Gastroesophageal sphincter (tissue), 3 donors: ENCODE data around the gene TOE1.

ENCODE experiments used
- CTCF ChIP-seq, 4 experiments: fragments of 200-600 bp in 2 of 4; fragments of 450-650 bp in 2 of 4; sonication (generic) in 1 of 4; IDR thresholded peaks; one replicate each; pipeline ENCODE4 v1.5.1; 2017 to 2019; ENCODE audit warnings: antibody characterized with exemption in 4 of 4, mild to moderate bottlenecking in 2 of 4, moderate library complexity in 2 of 4
- EP300 ChIP-seq: sonication (generic); formaldehyde crosslinking; IDR thresholded peaks from one replicate; pipeline ENCODE4 v1.6.1; 2017; ENCODE audit warnings: antibody characterized with exemption, mild to moderate bottlenecking
- POLR2A ChIP-seq, 2 donors: fragments of 450-650 bp; IDR thresholded peaks; one replicate each; pipeline ENCODE4 v1.6.1; 2017; ENCODE audit warnings: antibody characterized with exemption in 2 of 2, mild to moderate bottlenecking in 2 of 2, moderate library complexity in 1 of 2
- POLR2AphosphoS5 ChIP-seq: sonication (generic); formaldehyde crosslinking; IDR thresholded peaks from one replicate; pipeline ENCODE4 v1.6.1; 2017; ENCODE audit warnings: antibody characterized with exemption

- TF ChIP-seq CTCF (IDR thresholded peaks at IDR 0.05) (no peak), POLR2AphosphoS5 (no peak), POLR2A (IDR thresholded peaks at IDR 0.05) (no peak), EP300 (no peak)
These were observed 40.7 kb upstream of the TOE1 start for GRCh38 chr1:45299296-45299695.
